Spleen (tissue), 7 donors: ENCODE data around the gene HSPA12B.

Experiments used
- POLR2A ChIP-seq, 3 donors: fragments of 450-650 bp; IDR thresholded peaks; one replicate each; pipeline ENCODE4 v1.5.1; 2017; ENCODE audit warnings: antibody characterized with exemption in 3 of 3, mild to moderate bottlenecking in 1 of 3
- POLR2AphosphoS5 ChIP-seq, 3 donors: sonication (generic); formaldehyde crosslinking; IDR thresholded peaks; one replicate each; pipeline ENCODE4 v1.5.1; 2017; ENCODE audit warnings: antibody characterized with exemption in 3 of 3
- TF ChIP-seq, protein P1 (sequence below), 11 experiments: fragments of 200-600 bp in 7 of 11; fragments of 450-650 bp in 4 of 11; sonication (generic) in 4 of 11; IDR thresholded peaks in 8 of 11; conservative IDR thresholded peaks in 3 of 11; 1 replicate in 7 of 11; 2 replicates in 4 of 11; pipeline versions ENCODE4 v1.4.0 to v1.8.0; 2016 to 2021; ENCODE audit warnings: antibody characterized with exemption in 11 of 11, inconsistent platforms in 4 of 11, mild to moderate bottlenecking in 1 of 11
- donor health status: DM: no; HTN: no; CAD: no; lungs with moderate emphysema.
- donor health status: DM: no; HTN: no; CAD: no.
- donor health status: DM: no; HTN: no; CAD: no.

DNA sequence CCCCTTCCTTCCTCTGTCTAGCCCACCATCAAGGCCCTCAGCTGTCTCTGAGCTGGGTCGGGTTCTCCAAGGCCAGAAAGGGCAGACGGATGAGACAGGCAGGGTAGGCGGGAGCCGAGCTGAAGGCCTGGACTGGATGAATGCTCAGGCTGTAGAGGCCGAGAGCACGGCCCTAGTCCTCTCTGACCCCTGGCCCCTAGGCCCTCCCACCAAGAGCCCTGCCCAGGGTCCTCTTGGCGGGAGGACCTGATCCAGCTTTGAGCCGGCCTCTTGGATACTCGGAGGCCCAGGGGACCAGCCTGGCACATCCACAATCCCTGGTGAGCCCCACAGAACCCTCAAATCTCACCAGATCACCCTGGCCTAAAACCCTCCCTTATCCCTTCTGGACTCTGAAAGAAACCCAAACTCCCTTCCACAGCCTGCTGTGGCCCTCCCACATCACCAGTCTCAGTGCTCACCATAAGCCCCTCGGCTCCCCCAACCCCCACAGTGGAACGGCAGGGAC, 26.9 kb downstream of the HSPA12B start:
- TF ChIP-seq, protein P1, sequence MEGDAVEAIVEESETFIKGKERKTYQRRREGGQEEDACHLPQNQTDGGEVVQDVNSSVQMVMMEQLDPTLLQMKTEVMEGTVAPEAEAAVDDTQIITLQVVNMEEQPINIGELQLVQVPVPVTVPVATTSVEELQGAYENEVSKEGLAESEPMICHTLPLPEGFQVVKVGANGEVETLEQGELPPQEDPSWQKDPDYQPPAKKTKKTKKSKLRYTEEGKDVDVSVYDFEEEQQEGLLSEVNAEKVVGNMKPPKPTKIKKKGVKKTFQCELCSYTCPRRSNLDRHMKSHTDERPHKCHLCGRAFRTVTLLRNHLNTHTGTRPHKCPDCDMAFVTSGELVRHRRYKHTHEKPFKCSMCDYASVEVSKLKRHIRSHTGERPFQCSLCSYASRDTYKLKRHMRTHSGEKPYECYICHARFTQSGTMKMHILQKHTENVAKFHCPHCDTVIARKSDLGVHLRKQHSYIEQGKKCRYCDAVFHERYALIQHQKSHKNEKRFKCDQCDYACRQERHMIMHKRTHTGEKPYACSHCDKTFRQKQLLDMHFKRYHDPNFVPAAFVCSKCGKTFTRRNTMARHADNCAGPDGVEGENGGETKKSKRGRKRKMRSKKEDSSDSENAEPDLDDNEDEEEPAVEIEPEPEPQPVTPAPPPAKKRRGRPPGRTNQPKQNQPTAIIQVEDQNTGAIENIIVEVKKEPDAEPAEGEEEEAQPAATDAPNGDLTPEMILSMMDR (IDR thresholded peaks at IDR 0.05 in 8 of 11, conservative IDR thresholded peaks at IDR 0.05 in 3 of 11) = no peak
- no peak for TF ChIP-seq POLR2AphosphoS5 (IDR thresholded peaks at IDR 0.05)
- no peak for TF ChIP-seq POLR2A (IDR thresholded peaks at IDR 0.05)
